HuH-7 (cell line): ENCODE results near the gene ADAP1.
A peak's percentile ranks its signal among the peaks of the same experiment; 100 is the strongest.

Experiments
- DNase-seq: peaks from one replicate; pipeline ENCODE4 v3.0.0; 2011; ENCODE audit warnings: low spot score

Gene ADAP1

GRCh38 chr7:922334-923107 lies 32.0 kb downstream of the ADAP1 start:
- no peak for DNase-seq

- DNase-seq, result no peak
These were observed 32.7 kb downstream of the ADAP1 start for GRCh38 chr7:921581-922333.

GRCh38 chr7:921071-921461 lies 33.4 kb downstream of the ADAP1 start:
- no peak for DNase-seq

DNA sequence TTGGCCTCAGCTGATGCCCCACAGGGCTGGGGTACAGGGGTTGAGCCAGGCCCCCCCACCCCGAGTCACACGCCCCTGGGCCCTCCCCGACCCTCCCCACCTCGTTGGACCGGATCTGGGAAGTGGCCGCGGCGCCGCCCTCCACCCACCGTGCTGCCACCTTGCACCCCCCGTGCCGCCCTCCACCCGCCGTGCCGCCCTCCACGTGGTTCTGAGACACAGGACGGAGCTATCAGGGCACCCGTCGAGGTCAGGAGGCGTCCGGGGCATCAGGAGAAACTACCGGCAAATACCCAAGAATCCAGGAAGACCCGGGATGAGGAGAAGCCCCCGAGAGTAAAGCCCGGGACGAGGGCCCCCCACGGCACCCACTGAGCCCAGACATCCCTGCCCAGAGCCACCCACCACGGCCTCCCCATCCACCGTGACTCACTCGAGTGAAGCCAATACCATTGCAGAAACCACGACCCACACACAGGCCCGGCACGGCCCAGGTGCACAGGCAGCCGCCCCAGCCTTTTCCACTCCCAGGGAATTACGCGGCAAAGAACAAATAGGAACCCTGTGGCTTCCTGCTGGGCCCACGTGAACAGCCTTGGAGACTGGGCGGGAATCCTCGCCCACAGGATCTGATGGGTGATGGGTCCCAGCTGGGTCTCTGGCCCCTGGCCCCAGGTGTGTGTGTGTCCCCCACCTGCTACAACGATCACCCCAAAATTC lies 34.0 kb downstream of the ADAP1 start:
- DNase-seq, result no peak

- DNase-seq, result no peak
These were observed 34.5 kb downstream of the ADAP1 start for GRCh38 chr7:919924-920341.

- no peak for DNase-seq
These were observed 35.4 kb downstream of the ADAP1 start for GRCh38 chr7:919114-919442.

- DNase-seq, result no peak
These were observed 35.9 kb downstream of the ADAP1 start for GRCh38 chr7:918441-919113.

DNA sequence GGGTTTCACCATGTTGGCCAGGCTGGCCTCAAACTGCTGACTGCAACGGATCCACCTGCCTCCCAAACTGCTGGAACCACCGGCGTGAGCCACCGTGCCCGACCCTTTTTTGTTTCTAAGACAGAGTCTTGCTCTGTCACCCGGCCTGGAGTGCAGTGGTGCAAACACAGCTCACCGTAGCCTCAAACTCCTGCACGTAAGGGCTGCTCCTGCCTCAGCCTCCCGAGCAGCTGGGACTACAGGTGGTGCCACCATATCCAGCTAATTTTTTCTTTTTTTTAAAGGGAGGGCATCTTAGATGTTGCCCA lies 36.4 kb downstream of the ADAP1 start:
- no peak for DNase-seq

GRCh38 chr7:917255-918117 lies 37.0 kb downstream of the ADAP1 start:
- DNase-seq, result no peak

GRCh38 chr7:916291-916941 lies 38.1 kb downstream of the ADAP1 start:
- no peak for DNase-seq

- no peak for DNase-seq
These were observed 38.9 kb downstream of the ADAP1 start for GRCh38 chr7:915291-916218.

DNA sequence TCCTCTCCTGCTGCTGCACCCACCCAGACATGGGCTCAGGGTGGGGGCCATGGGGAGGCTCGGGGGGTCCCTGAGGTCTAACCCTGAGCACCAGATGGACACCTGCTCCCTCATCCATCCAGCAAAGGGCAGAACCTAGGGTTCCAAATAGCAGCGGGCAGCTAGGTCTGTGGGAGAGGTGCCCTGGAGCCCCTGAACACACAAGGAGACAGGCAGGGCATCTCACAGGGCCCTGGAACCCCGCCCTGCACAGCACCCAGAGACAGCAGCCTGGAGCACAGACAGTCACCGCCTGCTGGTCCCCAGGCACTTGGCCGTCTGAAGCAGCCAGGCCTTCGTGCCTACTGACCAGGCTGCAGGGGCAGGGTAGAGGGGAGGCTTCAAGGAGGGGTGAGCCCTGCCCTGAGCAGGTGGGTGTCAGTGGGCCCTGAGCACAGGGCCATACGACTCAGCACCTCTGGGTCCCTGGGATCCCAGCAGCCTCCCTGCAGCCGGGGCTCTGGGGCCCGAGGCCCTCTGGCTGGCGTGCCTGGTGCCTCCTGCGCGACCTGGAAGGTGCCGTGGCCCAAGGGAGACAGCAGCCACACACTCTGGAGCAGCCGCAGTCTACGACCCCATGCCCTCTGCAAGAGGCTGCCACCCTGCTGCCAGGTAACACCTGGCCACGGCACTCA lies 39.8 kb downstream of the ADAP1 start:
- DNase-seq, result no peak

DNA sequence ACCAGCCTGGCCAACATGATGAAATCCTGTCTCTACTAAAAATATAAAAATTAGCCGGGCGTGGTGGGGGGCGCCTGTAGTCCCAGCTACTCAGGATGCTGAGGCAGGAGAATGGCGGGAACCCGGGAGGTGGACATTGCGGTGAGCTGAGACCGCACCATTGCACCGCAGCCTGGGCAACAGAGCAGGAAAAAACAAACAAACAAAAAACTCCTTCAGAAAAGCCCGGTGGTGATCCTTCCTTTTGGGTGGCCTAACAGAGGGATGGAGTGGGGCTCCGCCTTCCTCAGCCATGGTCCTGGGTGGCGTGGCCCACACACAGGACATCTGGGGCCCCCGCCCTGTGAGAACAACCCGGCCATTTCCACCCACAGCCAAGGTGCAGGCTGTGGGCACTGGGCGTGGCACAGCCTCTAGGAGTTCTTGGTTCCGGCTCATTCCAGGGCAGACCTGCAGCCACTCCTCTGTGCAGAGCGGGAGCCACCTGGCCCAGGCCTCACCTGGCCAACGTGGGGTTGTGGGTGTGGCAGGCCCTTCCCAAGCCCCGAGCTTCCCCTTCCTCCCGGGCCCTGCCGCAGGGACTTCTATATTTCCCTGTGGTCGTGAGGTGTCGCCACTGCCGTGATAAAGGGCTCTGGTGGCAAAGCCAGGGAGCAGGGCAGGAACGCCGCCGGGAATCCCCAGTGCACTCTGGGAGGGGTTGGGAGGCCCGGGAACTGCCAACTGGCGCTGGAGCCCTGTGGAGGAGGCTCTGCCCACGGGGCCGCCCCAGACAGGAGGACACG lies 40.6 kb downstream of the ADAP1 start:
- DNase-seq, result no peak

DNA sequence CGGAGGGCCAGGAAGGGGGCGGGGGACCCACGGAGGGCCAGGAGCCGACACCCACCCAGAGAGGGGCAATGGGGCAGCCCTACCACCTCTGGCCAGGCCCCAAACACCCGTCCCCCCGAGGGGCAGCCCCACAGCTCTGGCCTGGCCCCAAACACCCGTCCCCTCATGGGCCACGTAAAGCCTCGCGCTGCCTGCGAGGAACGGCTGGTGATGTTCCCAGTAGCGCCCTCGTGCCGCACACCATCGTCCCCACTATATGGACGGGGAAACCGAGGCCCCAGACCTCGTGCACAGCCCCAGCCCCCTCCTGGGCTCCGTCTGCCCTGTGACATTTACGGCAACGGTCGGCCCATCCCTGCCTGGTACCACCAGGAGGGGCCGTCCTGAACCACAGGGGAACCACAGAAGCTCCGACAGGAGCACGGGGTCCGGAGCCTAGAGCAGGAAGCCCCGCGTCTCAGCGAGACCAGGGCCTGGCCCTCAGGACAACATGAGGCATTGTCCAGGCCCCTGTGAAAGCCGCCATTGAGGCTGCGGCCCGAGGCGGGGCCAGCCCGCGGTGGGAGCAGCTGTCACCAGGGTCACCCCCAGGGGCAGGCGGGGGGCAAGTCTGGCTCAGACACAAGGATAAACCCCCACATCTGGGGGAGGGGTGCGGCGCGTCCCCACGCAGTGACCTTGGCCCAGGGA lies 42.5 kb downstream of the ADAP1 start:
- no peak for DNase-seq

GRCh38 chr7:910931-911431 lies 43.5 kb downstream of the ADAP1 start:
- no peak for DNase-seq

DNA sequence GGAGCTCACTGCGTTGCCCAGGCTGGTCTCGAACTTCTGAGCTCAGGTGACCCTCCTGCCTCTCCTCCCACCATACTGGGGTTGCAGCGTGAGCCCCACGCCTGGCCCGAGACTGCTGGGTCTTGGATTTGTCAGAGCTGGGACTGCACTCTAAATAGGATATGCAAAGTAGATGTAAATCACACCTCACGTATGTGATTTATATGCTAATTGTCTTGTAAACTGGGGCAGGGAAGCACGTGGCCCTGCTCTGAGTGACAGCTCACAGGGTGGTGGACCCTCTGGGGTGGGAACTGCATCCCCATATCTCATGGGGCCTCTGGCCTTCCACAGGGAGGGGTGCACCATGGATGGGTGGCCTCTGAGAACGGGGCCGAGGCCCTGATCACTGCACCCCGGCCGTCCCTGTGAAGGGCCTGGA lies 44.0 kb downstream of the ADAP1 start:
- DNase-seq, result no peak

- peak; percentile 79 for DNase-seq
These were observed 44.8 kb downstream of the ADAP1 start for GRCh38 chr7:909358-910329.
